Activated CD8-positive, alpha-beta memory T cell treated with anti-CD3 and anti-CD28 coated beads for 36 hours (primary cell): ENCODE results near the gene MELTF. TPM values are rescaled to one million over a fixed set of nuclear protein-coding genes. Genes with fewer than 3 reads are reported as not detected.

Experiments
- CTCF ChIA-PET: fragments of 350-600 bp; sonication (Branson Sonifier 250); formaldehyde crosslinking; loops from one replicate; lab custom pipeline; 2021; ENCODE audit warnings: antibody characterized with exemption; lab: Charles Lee
- POLR2A ChIA-PET: fragments of 350-600 bp; sonication (Branson Sonifier 250); formaldehyde crosslinking; loops from one replicate; lab custom pipeline; 2021; ENCODE audit warnings: antibody characterized with exemption; lab: Charles Lee
- total RNA-seq, 2 experiments: library from RNA; stranded (reverse); gene quantifications; one replicate each; pipeline ENCODE4 v1.2.3, GENCODE V29; 2021

The MELTF gene
- total RNA-seq, 2 experiments from 2014 or later, result 3.0 to 3.1 TPM

GRCh38 chr3:197014942-197015575, 14.6 kb downstream of the MELTF start:
- ChIA-PET CTCF (interaction anchor here (2.0 kb wide), 1 partner anchor 14 kb away, joined by 4 read pairs; the partner anchor contains the start of gene MELTF), POLR2A (no interaction called here)

- ChIA-PET CTCF (interaction anchor here (2.0 kb wide), 1 partner anchor 15 kb away, joined by 4 read pairs; the partner anchor contains the start of gene MELTF), POLR2A (no interaction called here)
Observed at GRCh38 chr3:197014024-197014423, 15.6 kb downstream of the MELTF start.

GRCh38 chr3:197012540-197012883, 17.1 kb downstream of the MELTF start:
- ChIA-PET POLR2A (no interaction called here), CTCF (no interaction called here)

GRCh38 chr3:197011780-197012539, 17.7 kb downstream of the MELTF start:
- POLR2A ChIA-PET, result no interaction called here
- CTCF ChIA-PET, result interaction anchor here (0.6 to 2.5 kb wide), 2 partner anchors 18 to 449 kb away, joined by 3 to 6 read pairs; partner anchors contain the start of gene MELTF

GRCh38 chr3:197010556-197011351, 18.9 kb downstream of the MELTF start:
- ChIA-PET CTCF (interaction anchor here (0.6 to 2.5 kb wide), 2 partner anchors 19 to 448 kb away, joined by 3 to 6 read pairs; partner anchors contain the start of gene MELTF), POLR2A (no interaction called here)

GRCh38 chr3:197009532-197010019, 20.0 kb downstream of the MELTF start:
- CTCF ChIA-PET, result interaction anchor here (2.5 kb wide), 1 partner anchor 20 kb away, joined by 6 read pairs; the partner anchor contains the start of gene MELTF

GRCh38 chr3:197008436-197009209, 21.0 kb downstream of the MELTF start:
- POLR2A ChIA-PET, result no interaction called here
- CTCF ChIA-PET, result no interaction called here

More at GRCh38 chr3:197009532-197010019, 20.0 kb downstream of the MELTF start:
- POLR2A ChIA-PET, result no interaction called here

GRCh38 chr3:197007953-197008352, 21.7 kb downstream of the MELTF start:
- ChIA-PET POLR2A (no interaction called here), CTCF (no interaction called here)

GRCh38 chr3:197007296-197007940, 22.2 kb downstream of the MELTF start:
- POLR2A ChIA-PET, result no interaction called here
- CTCF ChIA-PET, result interaction anchor here (0.6 to 3.6 kb wide), 2 partner anchors 22 to 865 kb away, joined by 3 to 13 read pairs; partner anchors contain the start of gene MELTF

GRCh38 chr3:197006860-197007259, 22.8 kb downstream of the MELTF start:
- ChIA-PET POLR2A (no interaction called here), CTCF (interaction anchor here (0.6 to 3.6 kb wide), 2 partner anchors 22 to 866 kb away, joined by 3 to 13 read pairs; partner anchors contain the start of gene MELTF)

GRCh38 chr3:197006446-197006845, 23.2 kb downstream of the MELTF start:
- POLR2A ChIA-PET, result no interaction called here
- CTCF ChIA-PET, result interaction anchor here (0.6 to 3.6 kb wide), 3 partner anchors 10 to 866 kb away, joined by 3 to 13 read pairs (median 5); partner anchors contain the start of gene MELTF

GRCh38 chr3:197003461-197004385, 25.9 kb downstream of the MELTF start:
- POLR2A ChIA-PET, result no interaction called here
- CTCF ChIA-PET, result interaction anchor here (0.6 to 3.6 kb wide), 5 partner anchors 25 to 80 kb away, joined by 3 to 13 read pairs (median 4); partner anchors contain the start of gene MELTF

GRCh38 chr3:197002701-197003454, 26.7 kb downstream of the MELTF start:
- ChIA-PET CTCF (interaction anchor here (0.6 to 1.8 kb wide), 5 partner anchors 26 to 548 kb away, joined by 3 to 5 read pairs (median 4); partner anchors contain the start of gene MELTF), POLR2A (interaction anchor here (0.6 kb wide), 1 partner anchor 272 kb away, joined by 5 read pairs; no protein-coding TSS in a partner anchor)

GRCh38 chr3:197001972-197002700, 27.5 kb downstream of the MELTF start:
- CTCF ChIA-PET, result interaction anchor here (0.8 to 1.8 kb wide), 4 partner anchors 28 to 549 kb away, joined by 3 to 6 read pairs (median 4); partner anchors contain the start of gene MELTF
- POLR2A ChIA-PET, result no interaction called here
